ENCODE data around the gene PCDHGA11.

PCDHGA11 gene

GRCh38 chr5:141388661-141389060 lies 32.2 kb upstream of the PCDHGA11 start:
- TF ChIP-seq CTCF (IDR thresholded peaks at IDR 0.05; ENCODE audit: insufficient read depth, low read length, poor library complexity, severe bottlenecking) (no peak), EZH2phosphoT487 (conservative IDR thresholded peaks at IDR 0.05; ENCODE audit: low read length) (no peak)
- H3K36me3 ChIP-seq (ENCODE audit: low read length), result 0 out of 2 replicates have a peak, but pooled peaks cover 3% of the 10 kb centered on the region
- no peak overlapping the region for H3K4me2 ChIP-seq (ENCODE audit: low read depth, low read length, poor library complexity, severe bottlenecking)
- peaks cover 18% of the 10 kb centered on the region; the same call in 1 of the 2 replicates for H3K9me3 ChIP-seq (ENCODE audit: insufficient read depth, low read length)
- no peak overlapping the region for H3K27ac ChIP-seq (ENCODE audit: low read depth, low read length)
- H3K9ac ChIP-seq (ENCODE audit: low read length), result no peak overlapping the region
- no peaks in the 10 kb centered on the region for H3K27me3 ChIP-seq (ENCODE audit: low read length)
- H3K4me3 ChIP-seq (ENCODE audit: insufficient read depth, low read length, poor library complexity, severe bottlenecking), result no peak overlapping the region
- H4K20me1 ChIP-seq (ENCODE audit: low read depth, low read length), result no peaks in the 10 kb centered on the region
- no peaks in the 10 kb centered on the region for H3K79me2 ChIP-seq (ENCODE audit: insufficient read depth, low read length)
- no peak overlapping the region for H2AFZ ChIP-seq (ENCODE audit: low read depth, low read length, severe bottlenecking)
- H3F3A ChIP-seq (ENCODE audit: insufficient read depth), result no peaks in the 10 kb centered on the region; the same call in 1 of the 2 replicates
- H3K9me2 ChIP-seq (replicated peaks; ENCODE audit: insufficient read depth, low read length), result no peaks in the 10 kb centered on the region

DNA sequence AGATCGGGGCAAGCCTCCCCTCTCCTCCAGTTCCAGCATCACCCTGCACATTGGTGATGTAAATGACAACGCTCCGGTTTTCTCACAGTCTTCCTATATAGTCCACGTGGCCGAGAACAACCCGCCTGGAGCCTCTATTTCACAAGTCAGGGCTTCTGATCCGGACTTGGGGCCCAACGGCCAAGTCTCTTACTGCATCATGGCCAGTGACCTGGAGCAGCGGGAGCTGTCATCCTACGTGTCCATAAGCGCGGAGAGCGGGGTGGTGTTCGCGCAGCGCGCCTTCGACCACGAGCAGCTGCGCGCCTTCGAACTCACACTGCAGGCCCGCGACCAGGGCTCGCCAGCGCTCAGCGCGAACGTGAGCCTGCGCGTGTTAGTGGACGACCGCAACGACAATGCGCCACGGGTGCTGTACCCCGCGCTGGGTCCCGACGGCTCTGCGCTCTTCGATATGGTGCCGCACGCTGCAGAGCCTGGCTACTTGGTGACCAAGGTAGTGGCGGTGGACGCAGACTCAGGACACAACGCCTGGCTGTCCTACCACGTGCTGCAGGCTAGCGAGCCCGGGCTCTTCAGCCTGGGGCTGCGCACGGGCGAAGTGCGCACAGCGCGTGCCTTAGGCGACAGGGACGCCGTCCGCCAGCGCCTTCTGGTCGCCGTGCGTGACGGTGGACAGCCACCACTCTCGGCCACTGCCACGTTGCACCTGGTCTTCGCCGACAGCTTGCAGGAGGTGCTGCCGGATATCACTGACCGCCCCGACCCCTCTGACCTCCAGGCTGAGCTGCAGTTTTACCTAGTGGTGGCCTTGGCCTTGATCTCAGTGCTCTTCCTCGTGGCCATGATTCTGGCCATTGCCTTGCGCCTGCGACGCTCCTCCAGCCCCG lies 31.5 kb upstream of the PCDHGA11 start:
- Histone ChIP-seq H3K9me3 (ENCODE audit: insufficient read depth, low read length) (peaks cover 15% of the 10 kb centered on the region; the same call in 1 of the 2 replicates), H3F3A (ENCODE audit: insufficient read depth) (no peaks in the 10 kb centered on the region; the same call in 1 of the 2 replicates), H3K4me2 (ENCODE audit: low read depth, low read length, poor library complexity, severe bottlenecking) (no peak overlapping the region), H3K79me2 (ENCODE audit: insufficient read depth, low read length) (no peaks in the 10 kb centered on the region), H3K27me3 (ENCODE audit: low read length) (no peaks in the 10 kb centered on the region), H3K9ac (ENCODE audit: low read length) (no peak overlapping the region), H3K9me2 (replicated peaks; ENCODE audit: insufficient read depth, low read length) (no peaks in the 10 kb centered on the region), H3K36me3 (ENCODE audit: low read length) (0 out of 2 replicates have a peak, but pooled peaks cover 3% of the 10 kb centered on the region), H3K4me3 (ENCODE audit: insufficient read depth, low read length, poor library complexity, severe bottlenecking) (no peak overlapping the region), H2AFZ (ENCODE audit: low read depth, low read length, severe bottlenecking) (no peak overlapping the region), H4K20me1 (ENCODE audit: low read depth, low read length) (no peaks in the 10 kb centered on the region), H3K27ac (ENCODE audit: low read depth, low read length) (no peak overlapping the region)
- TF ChIP-seq CTCF (IDR thresholded peaks at IDR 0.05; ENCODE audit: insufficient read depth, low read length, poor library complexity, severe bottlenecking) (no peak), EZH2phosphoT487 (conservative IDR thresholded peaks at IDR 0.05; ENCODE audit: low read length) (no peak)

DNA sequence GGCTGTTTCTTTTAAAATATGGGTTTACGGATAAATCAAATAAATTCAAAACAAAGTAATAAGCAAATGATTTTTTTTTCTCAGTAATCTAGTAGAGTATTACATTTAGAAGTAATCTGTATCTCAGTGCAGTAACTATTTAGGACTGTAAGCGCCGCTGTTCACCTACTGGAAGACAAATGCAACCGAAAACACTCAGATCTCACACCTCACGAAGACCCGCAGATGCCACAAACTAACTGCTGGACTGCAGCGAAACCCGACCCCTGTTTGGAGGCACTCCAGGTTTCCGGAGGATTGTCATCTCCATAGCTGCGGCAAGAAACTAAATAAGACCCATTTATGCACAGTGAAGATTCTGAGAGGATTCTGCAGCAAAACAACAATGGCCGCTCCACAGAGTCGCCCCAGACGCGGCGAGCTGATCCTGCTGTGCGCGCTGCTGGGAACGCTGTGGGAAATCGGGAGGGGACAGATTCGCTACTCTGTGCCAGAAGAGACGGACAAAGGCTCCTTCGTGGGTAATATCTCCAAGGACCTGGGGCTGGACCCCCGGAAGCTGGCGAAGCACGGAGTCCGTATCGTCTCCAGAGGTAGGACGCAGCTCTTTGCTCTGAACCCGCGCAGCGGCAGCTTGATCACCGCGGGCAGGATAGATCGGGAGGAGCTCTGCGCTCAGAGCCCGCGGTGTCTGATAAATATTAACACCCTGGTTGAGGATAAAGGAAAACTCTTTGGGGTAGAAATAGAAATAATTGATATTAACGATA lies 28.2 kb upstream of the PCDHGA11 start, which contains the start of gene PCDHGA8:
Gene PCDHGA8, plus strand, starts transcription at position 205 of the 770 bp plus-strand sequence. Its CDS starts 181 bp downstream, at position 386.
- H3K9me3 ChIP-seq (ENCODE audit: insufficient read depth, low read length), result no peaks in the 10 kb centered on the region; the same call in 1 of the 2 replicates
- no peak for TF ChIP-seq EZH2phosphoT487 (conservative IDR thresholded peaks at IDR 0.05; ENCODE audit: low read length)
- TF ChIP-seq CTCF (IDR thresholded peaks at IDR 0.05; ENCODE audit: insufficient read depth, low read length, poor library complexity, severe bottlenecking), result peak; percentile 20
- H3K27me3 ChIP-seq (ENCODE audit: low read length), result no peaks in the 10 kb centered on the region
- no peaks in the 10 kb centered on the region for H3K9me2 ChIP-seq (replicated peaks; ENCODE audit: insufficient read depth, low read length)
- no peaks in the 10 kb centered on the region for H3K36me3 ChIP-seq (ENCODE audit: low read length)
- no peak within 1 kb of the TSS for H3K9ac ChIP-seq (ENCODE audit: low read length)
- H3K79me2 ChIP-seq (ENCODE audit: insufficient read depth, low read length), result no peaks in the 10 kb centered on the region
- no peaks in the 10 kb centered on the region; the same call in none of the 2 replicates for H3F3A ChIP-seq (ENCODE audit: insufficient read depth)
- H3K4me2 ChIP-seq (ENCODE audit: low read depth, low read length, poor library complexity, severe bottlenecking), result peak within 1 kb of the TSS; percentile 14
- no peak within 1 kb of the TSS for H2AFZ ChIP-seq (ENCODE audit: low read depth, low read length, severe bottlenecking)
- H3K27ac ChIP-seq (ENCODE audit: low read depth, low read length), result no peak within 1 kb of the TSS
- H3K4me3 ChIP-seq (ENCODE audit: insufficient read depth, low read length, poor library complexity, severe bottlenecking), result no peak within 1 kb of the TSS
- H4K20me1 ChIP-seq (ENCODE audit: low read depth, low read length), result no peaks in the 10 kb centered on the region
